GM21529 (cell line): ENCODE data around the gene RPL10A.

Experiments used
- ATAC-seq: cut with Tn5 transposase; IDR thresholded peaks from one replicate; pipeline ENCODE4 v1.9.1; 2021; ENCODE audit not compliant: unreplicated experiment

The RPL10A gene

GRCh38 chr6:35491558-35492257, 23.5 kb downstream of the RPL10A start:
- no peak for ATAC-seq

DNA sequence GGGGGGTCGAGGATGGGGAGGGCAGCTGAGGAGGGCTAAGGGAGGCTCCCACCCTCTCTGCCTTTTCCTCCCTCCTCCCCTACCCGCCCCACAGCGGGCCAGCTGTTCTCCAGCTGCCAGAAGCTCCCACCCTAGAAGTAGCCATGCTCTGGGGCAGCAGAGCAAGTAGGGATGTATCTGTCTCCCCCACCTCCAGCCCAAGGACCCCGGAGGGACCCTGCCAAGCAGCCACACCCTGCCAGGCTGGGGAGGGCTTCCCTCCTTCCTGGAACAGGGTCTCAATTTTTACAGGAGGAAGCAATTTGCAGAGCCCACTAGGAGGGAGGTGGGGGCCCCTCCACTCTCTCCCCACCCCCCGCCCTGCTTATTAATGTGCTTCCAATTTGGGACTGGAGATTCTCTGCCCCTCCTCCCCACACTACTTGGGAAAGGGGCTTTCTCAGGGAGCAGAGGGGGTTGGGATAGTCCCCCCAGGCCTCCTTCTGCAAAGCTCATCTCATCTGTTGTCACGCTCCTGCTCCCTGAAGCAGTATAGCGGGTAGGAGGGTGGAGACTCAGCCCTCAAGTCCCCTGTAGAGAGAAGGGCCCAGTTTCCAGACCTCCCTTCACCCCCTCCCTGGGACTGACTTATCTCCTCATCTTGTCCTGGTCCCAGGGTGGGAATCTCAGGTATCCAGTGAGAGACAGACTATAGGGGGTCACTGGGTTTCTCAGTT, 24.2 kb downstream of the RPL10A start:
- ATAC-seq: no peak

DNA sequence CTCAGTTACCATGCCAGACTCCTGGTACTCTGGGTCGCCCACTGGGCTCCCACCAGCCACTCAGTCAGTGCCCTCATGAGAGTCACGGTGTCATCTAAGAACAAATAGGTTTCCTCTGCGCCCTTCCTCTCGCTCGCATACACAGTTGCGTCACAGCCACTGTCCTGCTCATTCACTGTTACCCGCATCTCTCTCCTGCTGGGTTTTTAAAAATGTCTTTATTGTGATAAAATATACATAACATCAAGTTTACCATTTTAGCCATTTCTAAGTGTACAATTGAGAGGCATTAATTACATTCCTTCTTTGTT, 24.7 kb downstream of the RPL10A start:
- no peak for ATAC-seq

- no peak for ATAC-seq
Observed at GRCh38 chr6:35493307-35493983, 25.2 kb downstream of the RPL10A start.

DNA sequence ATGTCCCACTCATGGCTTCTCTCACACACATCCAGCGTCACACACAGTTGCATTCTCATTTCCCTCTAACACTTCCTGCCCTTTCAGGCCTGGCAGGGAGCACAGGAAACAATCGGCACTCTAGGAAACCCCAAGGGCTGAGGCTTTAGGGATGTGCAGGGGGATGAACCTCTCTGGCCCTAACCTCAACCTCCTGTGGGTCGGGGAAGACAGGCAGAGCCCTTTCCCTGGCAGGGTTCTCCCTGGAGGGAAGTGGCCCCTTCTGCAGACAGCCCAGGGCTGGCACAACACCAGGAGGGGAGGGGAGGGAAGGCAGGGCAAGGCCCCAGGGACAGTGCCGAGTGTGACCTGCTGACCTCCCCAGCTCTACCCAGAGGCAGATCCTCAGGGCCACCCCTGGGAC, 26.0 kb downstream of the RPL10A start:
- ATAC-seq: no peak

DNA sequence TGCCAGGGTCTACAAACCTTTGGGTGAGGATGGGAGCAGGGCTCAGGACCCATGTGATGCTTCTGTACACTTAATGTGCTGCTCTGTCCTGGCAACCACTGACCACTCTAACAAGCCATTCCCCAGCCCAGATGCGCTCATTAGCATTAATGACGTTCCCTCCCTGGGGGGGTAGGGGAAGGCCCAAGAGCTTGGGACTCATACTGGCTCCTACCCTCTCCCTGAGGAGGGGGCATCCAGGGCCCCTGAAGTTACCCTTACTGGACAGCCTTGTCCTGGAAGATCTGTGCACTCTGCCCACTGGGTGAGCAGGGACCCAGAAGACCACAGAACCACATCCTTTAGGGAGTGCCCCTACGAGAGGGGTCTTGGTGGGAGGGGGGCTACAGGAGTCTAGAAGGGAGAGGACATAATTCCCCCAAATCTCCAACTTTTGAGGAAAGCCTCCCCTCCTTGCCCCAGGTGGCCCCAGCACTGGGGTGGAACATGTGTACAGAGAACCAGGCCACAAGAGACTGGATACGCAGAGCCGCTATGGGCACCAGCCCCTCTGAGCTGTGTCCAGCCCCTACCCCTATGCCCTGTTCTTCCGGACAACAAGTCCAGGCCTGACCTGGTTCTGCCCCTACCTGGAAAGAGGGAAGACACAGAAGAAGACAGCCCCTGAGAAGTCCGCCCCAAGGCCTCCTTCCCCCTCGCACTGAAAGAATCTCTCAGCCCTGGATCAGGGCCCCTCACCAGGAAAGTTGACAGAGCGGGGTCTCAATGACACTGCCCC, 27.2 kb downstream of the RPL10A start:
- no peak for ATAC-seq

DNA sequence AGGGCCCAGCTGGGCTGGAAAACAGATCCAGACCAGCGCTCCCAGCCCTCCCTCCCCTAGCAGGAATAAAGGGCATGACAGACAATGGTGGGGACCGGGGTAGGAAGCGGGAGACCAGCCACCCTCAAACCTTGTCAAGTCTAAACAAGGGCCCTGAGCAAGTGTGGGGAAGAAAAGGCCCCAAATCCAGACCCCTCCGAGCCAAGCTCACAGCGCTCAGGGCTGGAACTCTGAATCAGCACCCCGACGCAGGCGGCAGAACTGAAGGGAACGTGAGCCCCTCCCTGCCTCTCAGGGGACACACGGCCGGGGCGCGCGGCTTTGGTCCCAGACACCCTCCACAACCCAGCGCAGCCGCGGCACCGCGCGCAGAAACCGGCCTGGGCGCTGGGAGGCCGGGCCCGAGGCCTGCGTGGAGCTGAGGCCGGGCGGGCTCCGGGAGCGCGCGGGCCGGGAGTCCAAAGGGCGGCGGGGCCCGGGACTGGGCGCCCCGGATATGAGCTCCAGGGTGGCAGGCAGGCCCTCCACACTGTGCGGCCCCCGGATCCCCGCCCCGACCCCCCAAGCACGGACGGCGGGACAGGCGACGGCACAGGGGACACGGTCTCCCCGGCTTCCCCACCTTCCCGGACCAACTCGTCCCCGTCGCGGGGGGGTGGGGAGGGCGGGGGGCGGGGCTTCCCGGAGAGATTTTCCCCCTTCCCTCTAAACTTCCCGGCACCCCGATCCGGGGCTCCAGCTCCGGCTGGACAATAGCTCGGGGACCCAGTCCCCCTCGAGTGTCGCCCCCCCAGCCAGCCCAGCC, 28.0 kb downstream of the RPL10A start:
- ATAC-seq: no peak

GRCh38 chr6:35496841-35497570, 28.8 kb downstream of the RPL10A start, which contains the start of gene TEAD3:
TSS of gene TEAD3 (minus strand) at chr6:35497079.
- peak; percentile 50 for ATAC-seq

- ATAC-seq: no peak
Observed at GRCh38 chr6:35497571-35498421, 29.6 kb downstream of the RPL10A start.

- ATAC-seq: no peak
Observed at GRCh38 chr6:35498422-35499067, 30.3 kb downstream of the RPL10A start.

DNA sequence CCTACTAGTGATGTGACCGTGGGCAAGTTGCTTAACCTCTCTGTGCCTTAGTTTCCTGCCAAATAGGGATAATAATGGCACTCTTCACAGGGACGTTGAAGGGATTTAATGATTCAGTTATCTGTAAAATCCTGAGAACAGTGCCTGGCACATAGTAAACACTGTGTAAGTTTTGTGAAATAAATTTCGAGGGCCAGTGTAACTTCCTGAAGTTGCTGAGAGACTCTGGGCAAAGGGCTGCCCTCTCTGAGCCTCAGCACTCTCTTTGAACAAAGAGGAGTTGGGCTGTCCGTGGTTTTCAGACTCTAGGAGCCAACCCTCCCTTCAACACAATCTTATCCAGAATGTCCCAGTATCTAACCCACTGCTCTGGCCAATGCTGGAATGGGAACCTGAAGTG, 31.2 kb downstream of the RPL10A start:
- no peak for ATAC-seq

DNA sequence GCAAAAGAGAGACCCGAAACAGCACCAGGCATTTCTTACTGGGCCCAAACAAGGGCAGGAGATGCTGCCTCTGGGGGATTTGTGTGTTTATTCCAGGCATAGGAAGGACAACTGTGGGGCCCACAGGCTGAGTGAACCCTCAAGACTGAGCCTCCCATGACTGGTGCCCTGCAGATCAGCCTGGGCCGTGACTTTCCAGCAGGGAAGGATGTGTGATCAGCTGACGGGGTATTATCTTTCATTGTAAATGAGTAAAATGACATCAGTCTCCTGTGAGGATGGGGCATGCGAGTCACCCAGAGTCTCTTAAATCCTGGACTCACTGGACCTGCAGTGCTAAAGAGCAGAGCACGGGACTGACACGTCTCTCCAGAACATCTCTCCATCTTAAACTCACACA, 32.6 kb downstream of the RPL10A start:
- no peak for ATAC-seq

GRCh38 chr6:35501784-35502183, 33.6 kb downstream of the RPL10A start:
- ATAC-seq: no peak

GRCh38 chr6:35503534-35503933, 35.3 kb downstream of the RPL10A start:
- no peak for ATAC-seq

- ATAC-seq: no peak
Observed at GRCh38 chr6:35505999-35506412, 37.8 kb downstream of the RPL10A start.

- ATAC-seq: no peak
Observed at GRCh38 chr6:35506536-35506935, 38.3 kb downstream of the RPL10A start.

DNA sequence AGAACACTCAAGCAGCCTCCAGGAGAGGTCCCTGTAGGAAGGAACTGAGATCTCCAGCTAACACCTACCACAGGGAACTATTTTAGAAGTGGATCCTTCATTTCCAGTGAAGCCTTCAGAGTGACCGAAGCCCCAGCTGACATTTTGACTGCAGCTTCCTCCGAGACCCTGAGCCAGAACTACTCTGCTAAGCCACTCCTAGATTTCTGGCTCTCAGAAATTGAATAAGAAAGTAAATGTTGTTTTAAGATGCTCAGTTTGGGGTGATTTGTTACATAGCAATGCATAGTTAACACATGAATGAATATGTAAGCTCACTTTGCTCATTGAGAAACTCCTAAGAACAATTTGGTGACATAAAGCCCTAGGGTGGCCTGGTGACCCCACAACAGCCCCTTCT, 39.0 kb downstream of the RPL10A start:
- no peak for ATAC-seq

DNA sequence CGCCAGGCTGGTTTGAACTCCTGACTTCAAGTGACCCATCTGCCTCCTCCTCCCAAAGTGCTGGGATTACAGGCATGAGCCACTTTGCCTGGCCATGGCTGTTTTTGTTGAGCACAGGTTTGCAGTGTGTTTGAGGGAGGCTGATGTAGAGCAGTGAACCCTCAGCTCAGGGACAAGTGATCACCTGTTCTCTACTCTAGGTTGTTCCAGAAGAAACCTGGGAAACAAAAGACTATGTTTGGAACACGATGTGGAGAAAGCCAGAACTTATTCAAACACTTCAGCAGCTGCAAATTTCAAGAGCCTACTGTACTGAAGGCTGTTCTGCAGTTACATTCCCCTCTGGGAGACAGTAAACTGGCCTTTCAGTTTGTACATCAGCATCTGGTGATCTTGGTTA, 39.8 kb downstream of the RPL10A start:
- no peak for ATAC-seq

GRCh38 chr6:35508542-35508941, 40.3 kb downstream of the RPL10A start:
- ATAC-seq: no peak
